Activated naive CD8-positive, alpha-beta T cell treated with anti-CD3 and anti-CD28 coated beads, Interleukin-2, amount 10 ng/mL, durations not matched to agents 7 days and 5 days (primary cell): Measurements from ENCODE around the gene SOS2. TPM values are rescaled to one million over a fixed set of nuclear protein-coding genes. Genes with fewer than 3 reads are reported as not detected.
"Not testable (repeated sequence)": the region's sequence is repeated elsewhere in the genome, so short reads cannot be mapped to it uniquely, and the experiment has no call there.

Source experiments
- ATAC-seq: fragments of 150-1000 bp; cut with Tn5 transposase; one replicate; pipeline ENCODE4 v1.10.0; 2021; ENCODE audit warnings: low read depth, moderate library complexity
- POLR2A ChIA-PET: fragments of 350-600 bp; sonication (Branson Sonifier 250); formaldehyde crosslinking; loops from one replicate; lab custom pipeline; 2021; ENCODE audit warnings: antibody characterized with exemption; lab: Charles Lee
- DNase-seq: peaks from one replicate; pipeline ENCODE4 v3.0.0; 2021
- H3K27ac Mint-ChIP-seq: one replicate; pipeline ENCODE4 v1.8.0; 2022; ENCODE audit warnings: mild to moderate bottlenecking, mixed read lengths
- H3K27me3 Mint-ChIP-seq: one replicate; pipeline ENCODE4 v1.8.0; 2022; ENCODE audit warnings: mild to moderate bottlenecking, moderate library complexity, mixed read lengths
- H3K36me3 Mint-ChIP-seq: one replicate; pipeline ENCODE4 v1.8.0; 2021; ENCODE audit warnings: mild to moderate bottlenecking, mixed read lengths
- H3K4me1 Mint-ChIP-seq: one replicate; pipeline ENCODE4 v1.8.0; 2021; ENCODE audit warnings: mixed read lengths
- H3K4me3 Mint-ChIP-seq: one replicate; pipeline ENCODE4 v1.8.0; 2022; ENCODE audit warnings: mild to moderate bottlenecking, moderate library complexity, mixed read lengths
- H3K9me3 Mint-ChIP-seq: one replicate; pipeline ENCODE4 v1.8.0; 2021; ENCODE audit warnings: mixed read lengths
- total RNA-seq, 2 experiments: library from RNA; stranded (reverse); gene quantifications; one replicate each; pipeline ENCODE4 v1.2.3, GENCODE V29; 2021

Gene SOS2
- total RNA-seq, 2 experiments from 2014 or later: 34.6 to 36.1 TPM

- no peak for ATAC-seq
- H3K27me3 Mint-ChIP-seq: no peaks in the 10 kb centered on the region
- no peak for DNase-seq
- no peaks in the 10 kb centered on the region for H3K9me3 Mint-ChIP-seq
- H3K4me1 Mint-ChIP-seq: peaks cover 76% of the 10 kb centered on the region
- peaks cover 13% of the 10 kb centered on the region for H3K36me3 Mint-ChIP-seq
- peak overlapping the region; percentile 94 for H3K27ac Mint-ChIP-seq
- H3K4me3 Mint-ChIP-seq: peak overlapping the region; percentile 69
- POLR2A ChIA-PET: interaction anchor here (0.7 to 5.7 kb wide), 16 partner anchors 10 to 465 kb away, joined by 3 to 83 read pairs (median 4); partner anchors contain the start of genes KLHDC2, MGAT2, NEMF and RPL36AL
These were observed 145.6 kb downstream of the SOS2 start for GRCh38 chr14:50085570-50086320.

DNA sequence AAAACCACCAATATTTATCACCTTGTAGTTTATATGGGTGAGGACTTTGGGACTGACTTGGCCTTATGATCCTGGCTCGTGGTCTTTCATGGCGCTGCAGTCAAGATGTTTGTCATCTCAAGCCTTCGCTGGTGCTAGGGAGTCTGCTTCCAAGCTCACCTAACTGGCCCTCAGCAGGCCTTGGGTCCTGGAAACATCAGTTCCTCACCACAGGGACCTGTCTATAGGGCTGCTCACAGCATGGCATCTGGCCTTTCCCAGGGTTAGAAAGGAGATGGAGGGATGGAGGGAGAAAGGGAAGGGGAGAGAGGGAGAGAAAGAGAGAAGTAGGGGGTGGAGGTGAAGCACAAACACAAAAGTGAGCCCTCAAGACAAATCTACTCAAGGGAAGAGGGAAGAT, 146.7 kb downstream of the SOS2 start:
- peak overlapping the region; percentile 94 for H3K27ac Mint-ChIP-seq
- peaks cover 8% of the 10 kb centered on the region for H3K36me3 Mint-ChIP-seq
- no peaks in the 10 kb centered on the region for H3K9me3 Mint-ChIP-seq
- DNase-seq (no peak), ATAC-seq (no peak)
- H3K4me1 Mint-ChIP-seq: peaks cover 69% of the 10 kb centered on the region
- H3K4me3 Mint-ChIP-seq: peak overlapping the region; percentile 69
- H3K27me3 Mint-ChIP-seq: no peaks in the 10 kb centered on the region
- POLR2A ChIA-PET: interaction anchor here (0.6 to 5.7 kb wide), 8 partner anchors 22 to 317 kb away, joined by 3 to 83 read pairs (median 6); partner anchors contain the start of gene KLHDC2

DNA sequence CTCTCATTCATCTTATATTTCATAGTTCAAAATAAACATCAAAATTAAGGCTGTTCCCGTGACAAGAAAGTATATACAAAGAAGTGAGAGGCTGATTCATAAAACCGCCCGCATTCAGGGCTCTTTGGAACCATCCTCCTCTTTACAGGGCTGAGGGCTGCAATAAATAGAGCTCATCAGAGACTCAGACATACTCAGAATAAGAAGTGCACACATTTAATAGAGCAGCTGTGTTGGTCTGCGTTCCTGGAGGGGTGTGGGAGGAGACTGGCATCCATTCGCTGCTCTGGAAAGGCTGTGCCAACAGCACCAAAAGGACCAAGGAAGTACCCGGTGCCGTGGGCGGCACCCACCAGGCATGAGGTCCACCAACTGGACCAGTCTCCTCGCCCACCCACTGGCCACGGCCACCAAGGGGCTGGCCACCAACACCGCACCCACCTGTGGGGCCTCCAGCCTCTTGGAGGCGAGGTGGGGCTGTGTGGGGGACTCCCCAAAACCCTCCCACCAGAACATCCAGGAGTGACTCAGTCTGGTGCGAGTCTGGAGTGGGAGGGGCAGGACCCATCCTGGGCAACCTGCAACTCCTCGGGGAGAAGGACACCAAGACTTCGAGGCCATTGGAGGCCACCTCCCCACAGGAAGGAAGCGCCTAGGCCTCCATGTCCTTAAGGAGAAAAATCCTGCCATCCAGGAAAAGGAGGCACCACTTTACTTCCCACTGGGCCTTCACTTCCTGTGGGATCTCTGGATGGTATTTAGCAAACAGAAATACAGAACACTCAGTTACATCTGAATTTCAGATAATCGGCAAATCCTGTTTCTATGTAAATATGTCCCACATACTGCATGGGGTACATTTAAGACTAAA, 147.7 kb downstream of the SOS2 start:
- ATAC-seq: peak; percentile 43
- H3K4me1 Mint-ChIP-seq: peaks cover 65% of the 10 kb centered on the region
- DNase-seq: peak; percentile 66
- no peaks in the 10 kb centered on the region for H3K27me3 Mint-ChIP-seq
- H3K27ac Mint-ChIP-seq: peak overlapping the region; percentile 94
- POLR2A ChIA-PET: interaction anchor here (0.6 to 5.7 kb wide), 18 partner anchors 9 to 222 kb away, joined by 3 to 178 read pairs (median 30); partner anchors contain the start of gene ARF6
- peak overlapping the region; percentile 95 for H3K4me3 Mint-ChIP-seq
- peaks cover 11% of the 10 kb centered on the region for H3K36me3 Mint-ChIP-seq
- no peaks in the 10 kb centered on the region for H3K9me3 Mint-ChIP-seq

- peaks cover 60% of the 10 kb centered on the region for H3K4me1 Mint-ChIP-seq
- peak overlapping the region; percentile 95 for H3K4me3 Mint-ChIP-seq
- peak; percentile 75 for DNase-seq
- peak; percentile 75 for ATAC-seq
- no peaks in the 10 kb centered on the region for H3K27me3 Mint-ChIP-seq
- H3K27ac Mint-ChIP-seq: peak overlapping the region; percentile 94
- POLR2A ChIA-PET: interaction anchor here (0.6 to 4.0 kb wide), 24 partner anchors 10 to 484 kb away, joined by 3 to 178 read pairs (median 16); partner anchors contain the start of genes ARF6, LRR1 and NEMF
- H3K9me3 Mint-ChIP-seq: peaks cover 2% of the 10 kb centered on the region
- peaks cover 15% of the 10 kb centered on the region for H3K36me3 Mint-ChIP-seq
These were observed 148.5 kb downstream of the SOS2 start for GRCh38 chr14:50082784-50083466.

DNA sequence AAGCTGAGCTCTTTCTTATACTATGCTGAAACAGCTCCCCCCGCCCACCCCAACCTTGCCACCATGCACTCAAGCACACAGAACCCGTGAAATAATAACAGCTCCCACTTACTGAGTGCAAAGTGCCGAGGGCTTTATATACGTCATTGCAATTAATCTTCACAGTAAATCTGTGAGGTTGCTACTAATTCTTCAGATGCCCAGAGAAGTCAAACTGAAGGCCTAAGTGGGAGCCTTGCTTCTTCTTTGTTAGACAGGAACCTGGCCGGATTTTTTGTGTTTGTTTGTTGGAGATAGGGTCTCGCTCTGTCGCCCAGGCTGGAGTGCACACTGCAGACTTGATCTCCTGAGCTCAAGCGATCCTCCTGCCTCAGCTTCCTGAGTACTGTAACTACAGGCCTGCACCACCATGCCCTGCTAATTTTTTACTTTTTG, 149.1 kb downstream of the SOS2 start:
- peaks cover 18% of the 10 kb centered on the region for H3K36me3 Mint-ChIP-seq
- peak overlapping the region; percentile 95 for H3K4me3 Mint-ChIP-seq
- DNase-seq: peak; percentile 52
- peak overlapping the region; percentile 94 for H3K27ac Mint-ChIP-seq
- ATAC-seq: peak; percentile 43
- peaks cover 2% of the 10 kb centered on the region for H3K9me3 Mint-ChIP-seq
- no peaks in the 10 kb centered on the region for H3K27me3 Mint-ChIP-seq
- H3K4me1 Mint-ChIP-seq: peaks cover 56% of the 10 kb centered on the region
- POLR2A ChIA-PET: interaction anchor here (0.5 to 4.0 kb wide), 26 partner anchors 10 to 483 kb away, joined by 3 to 178 read pairs (median 11); partner anchors contain the start of genes ARF6, LRR1 and NEMF

DNA sequence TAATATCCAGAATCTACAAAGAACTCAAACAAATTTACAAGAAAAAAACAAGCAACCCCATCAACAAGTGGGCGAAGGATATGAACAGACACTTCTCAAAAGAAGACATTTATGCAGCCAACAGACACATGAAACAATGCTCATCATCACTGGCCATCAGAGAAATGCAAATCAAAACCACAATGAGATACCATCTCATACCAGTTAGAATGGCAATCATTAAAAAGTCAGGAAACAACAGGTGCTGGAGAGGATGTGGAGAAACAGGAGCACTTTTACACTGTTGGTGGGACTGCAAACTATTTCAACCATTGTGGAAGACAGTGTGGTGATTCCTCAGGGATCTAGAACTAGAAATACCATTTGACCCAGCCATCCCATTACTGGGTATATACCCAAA, 152.3 kb downstream of the SOS2 start:
- H3K36me3 Mint-ChIP-seq: peaks cover 32% of the 10 kb centered on the region
- H3K27me3 Mint-ChIP-seq, POLR2A ChIA-PET, ATAC-seq, H3K4me3 Mint-ChIP-seq, H3K9me3 Mint-ChIP-seq, DNase-seq: not testable (repeated sequence)
- peak overlapping the region; percentile 22 for H3K27ac Mint-ChIP-seq
- peaks cover 44% of the 10 kb centered on the region for H3K4me1 Mint-ChIP-seq

DNA sequence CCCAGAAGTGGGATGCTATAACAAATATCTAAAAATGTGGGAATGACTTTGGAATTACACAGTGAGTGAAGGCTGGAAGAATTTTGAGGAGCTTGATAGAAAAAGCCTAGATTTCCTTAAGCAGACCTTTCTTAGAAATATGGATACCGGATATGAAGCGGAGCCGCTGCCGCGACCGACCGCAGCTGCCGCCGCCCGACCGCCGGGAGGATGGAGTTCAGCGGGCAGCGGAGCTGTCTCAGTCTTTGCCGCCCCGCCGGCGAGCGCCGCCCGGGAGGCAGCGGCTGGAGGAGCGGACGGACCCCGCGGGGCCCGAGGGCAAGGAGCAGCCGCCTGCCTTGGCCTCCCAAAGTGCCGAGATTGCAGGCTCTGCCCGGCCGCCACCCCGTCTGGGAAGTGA, 157.7 kb downstream of the SOS2 start:
- not testable (repeated sequence) for ATAC-seq, H3K27me3 Mint-ChIP-seq, H3K9me3 Mint-ChIP-seq, H3K4me3 Mint-ChIP-seq, DNase-seq, H3K27ac Mint-ChIP-seq
- POLR2A ChIA-PET: interaction anchor here (1.1 to 2.9 kb wide), 2 partner anchors 8 to 11 kb away, joined by 3 to 17 read pairs; no protein-coding TSS in a partner anchor
- Mint-ChIP-seq H3K4me1 (peaks cover 29% of the 10 kb centered on the region), H3K36me3 (peaks cover 36% of the 10 kb centered on the region)

- peak overlapping the region; percentile 9 for H3K27ac Mint-ChIP-seq
These were observed 159.0 kb downstream of the SOS2 start for GRCh38 chr14:50072395-50072794.

GRCh38 chr14:50070840-50071548, 160.4 kb downstream of the SOS2 start:
- Mint-ChIP-seq H3K36me3 (peaks cover 40% of the 10 kb centered on the region), H3K27ac (no peak overlapping the region), H3K9me3 (peaks cover 1% of the 10 kb centered on the region), H3K27me3 (no peaks in the 10 kb centered on the region), H3K4me1 (peaks cover 36% of the 10 kb centered on the region), H3K4me3 (no peak overlapping the region)
- POLR2A ChIA-PET: interaction anchor here (0.9 to 4.1 kb wide), 3 partner anchors 11 to 26 kb away, joined by 3 to 39 read pairs (median 17); no protein-coding TSS in a partner anchor
- no peak for DNase-seq
- ATAC-seq: no peak

More at GRCh38 chr14:50072395-50072794, 159.0 kb downstream of the SOS2 start:
- Mint-ChIP-seq H3K9me3 (peaks cover 2% of the 10 kb centered on the region), H3K4me3 (no peak overlapping the region), H3K27me3 (no peaks in the 10 kb centered on the region), H3K36me3 (peaks cover 38% of the 10 kb centered on the region), H3K4me1 (peaks cover 32% of the 10 kb centered on the region)
- no peak for DNase-seq
- POLR2A ChIA-PET: interaction anchor here (1.1 to 2.9 kb wide), 2 partner anchors 9 to 10 kb away, joined by 3 to 17 read pairs; no protein-coding TSS in a partner anchor
- ATAC-seq: no peak

DNA sequence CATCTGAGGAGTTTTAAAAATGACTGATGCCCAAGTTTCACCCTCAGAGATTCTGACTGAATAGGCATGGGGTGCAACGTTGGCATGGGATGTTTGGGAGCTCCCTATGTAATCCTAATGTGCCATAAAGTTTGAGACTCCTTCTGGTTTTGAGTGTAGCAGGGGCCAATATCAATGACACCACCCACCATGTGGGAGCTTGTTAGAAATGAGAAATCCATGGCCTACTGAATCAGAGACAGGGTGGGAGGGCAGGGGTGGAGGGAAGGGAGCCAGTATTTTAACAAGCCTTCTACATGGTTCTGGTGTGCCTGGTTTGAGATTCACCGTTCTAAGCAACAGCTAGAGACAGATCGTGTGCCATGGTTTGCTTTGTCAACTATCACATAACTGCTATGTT, 161.1 kb downstream of the SOS2 start:
- Mint-ChIP-seq H3K27me3 (no peaks in the 10 kb centered on the region), H3K27ac (no peak overlapping the region), H3K4me3 (no peak overlapping the region), H3K36me3 (peaks cover 37% of the 10 kb centered on the region), H3K4me1 (peaks cover 38% of the 10 kb centered on the region), H3K9me3 (peaks cover 1% of the 10 kb centered on the region)
- ATAC-seq: no peak
- DNase-seq: no peak
- POLR2A ChIA-PET: interaction anchor here (0.7 to 4.1 kb wide), 4 partner anchors 9 to 67 kb away, joined by 3 to 39 read pairs (median 4); no protein-coding TSS in a partner anchor

DNA sequence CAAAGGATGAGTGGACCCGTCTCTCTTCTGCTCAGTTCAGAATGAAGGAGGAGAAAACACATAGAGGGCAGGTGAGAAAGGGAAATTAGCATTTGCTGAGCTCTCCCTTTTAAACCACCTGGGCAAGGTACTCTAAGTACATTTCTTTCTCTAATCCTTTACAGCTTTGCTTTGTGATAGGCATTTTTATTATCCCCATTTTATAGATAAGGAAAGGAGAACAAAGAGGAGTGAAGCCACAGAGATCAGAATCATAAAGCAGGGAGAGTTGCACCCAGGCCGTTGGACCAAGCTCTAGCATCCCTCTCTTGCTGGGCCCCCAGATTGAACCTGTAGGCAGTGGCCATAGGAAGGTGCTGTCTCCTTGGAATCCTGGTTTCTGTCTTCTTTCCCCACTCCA, 162.1 kb downstream of the SOS2 start:
- ATAC-seq (no peak), DNase-seq (no peak)
- H3K9me3 Mint-ChIP-seq: no peaks in the 10 kb centered on the region
- H3K36me3 Mint-ChIP-seq: peaks cover 33% of the 10 kb centered on the region
- H3K4me1 Mint-ChIP-seq: peaks cover 44% of the 10 kb centered on the region
- no peaks in the 10 kb centered on the region for H3K27me3 Mint-ChIP-seq
- no peak overlapping the region for H3K27ac Mint-ChIP-seq
- POLR2A ChIA-PET: interaction anchor here (0.8 to 4.1 kb wide), 4 partner anchors 9 to 66 kb away, joined by 3 to 39 read pairs (median 3); no protein-coding TSS in a partner anchor
- H3K4me3 Mint-ChIP-seq: no peak overlapping the region
